K562 (cell line): ENCODE measurements around the gene GMPR. TPM values are rescaled to one million over a fixed set of nuclear protein-coding genes. Genes with fewer than 3 reads are reported as not detected.

Experiments used
- ATF4 ChIP-seq: fragments of 450-650 bp; formaldehyde crosslinking; IDR thresholded peaks from 2 replicates; pipeline ENCODE4 v1.4.0; 2022; ENCODE audit warnings: mild to moderate bottlenecking, moderate library complexity
- BRD4 ChIP-seq: fragments of 200-600 bp; sonication (generic); IDR thresholded peaks from 2 replicates; pipeline ENCODE4 v1.6.1; 2017; ENCODE audit warnings: inconsistent platforms
- E2F6 ChIP-seq, 2 experiments: IDR thresholded peaks; 2 replicates each; pipeline ENCODE4 v1.6.1; 2011; ENCODE audit warnings: borderline replicate concordance in 1 of 2, control low read depth in 1 of 2, low read depth in 1 of 2, low read length in 1 of 2, mild to moderate bottlenecking in 1 of 2, mixed read lengths in 1 of 2, moderate library complexity in 1 of 2; ENCODE audit not compliant: insufficient read depth in 1 of 2, insufficient read length in 1 of 2, poor library complexity in 1 of 2, severe bottlenecking in 1 of 2; ENCODE audit errors: extremely low read depth in 1 of 2
- ESRRA ChIP-seq: fragments of 450-650 bp; IDR thresholded peaks from 2 replicates; pipeline ENCODE4 v1.6.1; 2014; ENCODE audit warnings: low read depth, mild to moderate bottlenecking, moderate library complexity, borderline replicate concordance
- FOXA1 ChIP-seq: fragments of 450-650 bp; IDR thresholded peaks from 2 replicates; pipeline ENCODE4 v1.6.1; 2016; ENCODE audit warnings: mild to moderate bottlenecking, borderline replicate concordance
- GABPA ChIP-seq: fragments of 200-800 bp; sonication (Bioruptor generic); conservative IDR thresholded peaks from 2 replicates; pipeline ENCODE4 v1.6.1; 2016; ENCODE audit warnings: low read depth, missing genetic modification characterization, missing compliant biosample characterization
- HDGF ChIP-seq: fragments of 450-650 bp; IDR thresholded peaks from 2 replicates; pipeline ENCODE4 v1.6.1; 2016
- ID3 ChIP-seq, 2 experiments: fragments of 250-450 bp in 1 of 2; fragments of 450-650 bp in 1 of 2; sonication (Bioruptor Pico) in 1 of 2; IDR thresholded peaks; 2 replicates each; pipeline versions ENCODE4 v1.6.1 to v1.8.0; 2016 to 2021; ENCODE audit warnings: mild to moderate bottlenecking in 2 of 2, moderate library complexity in 2 of 2, missing compliant biosample characterization in 1 of 2, missing genetic modification characterization in 1 of 2
- MBD2 ChIP-seq: sonication (generic); IDR thresholded peaks from 2 replicates; pipeline ENCODE4 v1.6.1; 2016; ENCODE audit warnings: low read depth, borderline replicate concordance
- MCM5 ChIP-seq: fragments of 450-650 bp; IDR thresholded peaks from 2 replicates; pipeline ENCODE4 v1.6.1; 2016; ENCODE audit warnings: low read depth
- RBM39 ChIP-seq: fragments of 200-400 bp; formaldehyde crosslinking; optimal IDR thresholded peaks from 2 replicates; pipeline ENCODE3; 2018; ENCODE audit warnings: low read depth, low read length
- SAP30 ChIP-seq: fragments of 200-600 bp; sonication (generic); IDR thresholded peaks from 2 replicates; pipeline ENCODE4 v1.6.1; 2012; ENCODE audit warnings: borderline replicate concordance, low read depth, mild to moderate bottlenecking, moderate library complexity, low read length, control low read depth, inconsistent platforms; ENCODE audit not compliant: insufficient read depth, poor library complexity, severe bottlenecking
- SMAD4 ChIP-seq: fragments of 250-450 bp; sonication (Bioruptor Pico); conservative IDR thresholded peaks from 2 replicates; pipeline ENCODE4 v1.8.0; 2021; ENCODE audit warnings: inconsistent platforms, mild to moderate bottlenecking, moderate library complexity
- TFAP4 ChIP-seq: sonication (generic); formaldehyde crosslinking; IDR thresholded peaks from 2 replicates; pipeline ENCODE4 v1.8.0; 2022; ENCODE audit warnings: missing genetic modification reagents, mild to moderate bottlenecking, moderate library complexity, borderline replicate concordance
- ZBTB11 ChIP-seq, 3 experiments: fragments of 200-800 bp in 1 of 3; fragments of 250-450 bp in 1 of 3; fragments of 450-650 bp in 1 of 3; sonication (Bioruptor Pico) in 1 of 3; sonication (Bioruptor generic) in 1 of 3; formaldehyde crosslinking in 1 of 3; IDR thresholded peaks; 2 replicates each; pipeline versions ENCODE4 v1.6.1 to v1.8.0; 2016 to 2022; ENCODE audit warnings: mild to moderate bottlenecking in 2 of 3, missing genetic modification characterization in 2 of 3, missing compliant biosample characterization in 1 of 3, moderate library complexity in 1 of 3
- ZFX ChIP-seq: sonication (generic); formaldehyde crosslinking; IDR thresholded peaks from 2 replicates; pipeline ENCODE4 v1.8.0; 2022; ENCODE audit warnings: mild to moderate bottlenecking, missing genetic modification reagents, moderate library complexity
- ZNF347 ChIP-seq: fragments of 450-650 bp; formaldehyde crosslinking; IDR thresholded peaks from 2 replicates; pipeline ENCODE4 v1.4.0; 2020; ENCODE audit warnings: low read depth, mild to moderate bottlenecking, moderate library complexity
- ZNF583 ChIP-seq: fragments of 250-450 bp; sonication (Bioruptor Pico); IDR thresholded peaks from 2 replicates; pipeline ENCODE4 v1.4.0; 2020
- polyA plus RNA-seq, 8 experiments: library from polyadenylated mRNA; depleted of rRNA in 4 of 8; stranded (reverse) in 5 of 8; unstranded in 3 of 8; fragments of >200 nt; fragmentation: Nextera tagmentation in 2 of 8; fragmentation: Illumina TruSeq in 1 of 8; extraction: Ambion mirVana in 2 of 8; extraction: Trizol in 1 of 8; gene quantifications; 2 replicates each; pipeline versions ENCODE4 v1.2.1 to v1.2.3, GENCODE V29; 2011 to 2014; ENCODE audit warnings: inconsistent platforms in 1 of 8, missing spikeins in 1 of 8
- total RNA-seq, 7 experiments: library from RNA; depleted of rRNA in 6 of 7; stranded (reverse); fragments of >200 nt in 6 of 7; fragmentation: Illumina TruSeq in 2 of 7; extraction: Trizol in 2 of 7; gene quantifications; 2 replicates each; pipeline versions ENCODE4 v1.2.1 to v1.2.3, GENCODE V29; 2011 to 2021; ENCODE audit warnings: low replicate concordance in 1 of 7

The GMPR gene
- total and polyA plus RNA-seq, 9 of the 15 experiments (the other 6 are each of a cell fraction or from before 2014, with no cell fraction given) = 34.6 to 83.7 (median 49.8) TPM

GRCh38 chr6:16238057-16238962 is at the start of gene GMPR (continued):
- no peak for TF ChIP-seq ID3 (CRISPR knock-in tag; IDR thresholded peaks at IDR 0.05)
- 0 out of 2 replicates have a peak, but pooled peaks have one; percentile 23 for TF ChIP-seq ID3 (tag; IDR thresholded peaks at IDR 0.05)
- TF ChIP-seq ZNF583 (CRISPR knock-in tag) = no peak
- TF ChIP-seq GABPA (tag) = no peak
- TF ChIP-seq SAP30 = peak; percentile 17
- TF ChIP-seq SMAD4 (CRISPR knock-in tag) = peak; percentile 93
- no peak for TF ChIP-seq MCM5
- TF ChIP-seq ZBTB11 (CRISPR knock-in tag; IDR thresholded peaks at IDR 0.05) = peak in 1 of 3 experiments; percentile 58; a peak in 2 of 6 replicates
- no peak for TF ChIP-seq RBM39
- no peak for TF ChIP-seq ZNF347 (CRISPR knock-in tag)
- TF ChIP-seq ZFX (CRISPR knock-in tag) = peak; percentile 28; the same call in 1 of the 2 replicates
- TF ChIP-seq MBD2 = peak; percentile 19; the same call in 1 of the 2 replicates
- TF ChIP-seq E2F6 (IDR thresholded peaks at IDR 0.05; ENCODE audit: borderline replicate concordance in 1 of 2, extremely low read depth in 1 of 2, insufficient read depth in 1 of 2, insufficient read length in 1 of 2, low read depth in 1 of 2, low read length in 1 of 2, poor library complexity in 1 of 2, severe bottlenecking in 1 of 2) = peak in 1 of 2 experiments; percentile 70
- TF ChIP-seq ESRRA = peak; percentile 65; the same call in 1 of the 2 replicates
- TF ChIP-seq ATF4 = no peak
- no peak for TF ChIP-seq HDGF
- no peak for TF ChIP-seq BRD4
- no peak for TF ChIP-seq FOXA1
- TF ChIP-seq TFAP4 (CRISPR knock-in tag) = peak; percentile 47
